Heart left ventricle (tissue), 16 donors: Measurements from ENCODE around the gene SRRM4. TPM values are rescaled to one million over a fixed set of nuclear protein-coding genes. Genes with fewer than 3 reads are reported as not detected.

Source experiments
- ATAC-seq, 4 donors: fragments of 200-7000 bp; cut with Tn5 transposase; one replicate each; pipeline ENCODE4 v1.9.1; 2020 to 2022; ENCODE audit warnings: moderate library complexity in 4 of 4, mild to moderate bottlenecking in 3 of 4, moderate number of reproducible peaks in 1 of 4
- DNase-seq, 5 donors: peaks; one replicate each; pipeline ENCODE4 v3.0.0-alpha.2; 2020
- H3K27ac ChIP-seq, 12 donors: fragments of 200-600 bp; sonication (generic) in 4 of 12; one replicate each; pipeline versions ENCODE4 v1.5.0 to v1.8.0; 2016 to 2022; ENCODE audit warnings: mild to moderate bottlenecking in 2 of 12
- H3K27me3 ChIP-seq, 9 donors: fragments of 200-600 bp; sonication (generic) in 2 of 9; one replicate each; pipeline versions ENCODE4 v1.5.1 to v1.8.0; 2016 to 2022; ENCODE audit warnings: mild to moderate bottlenecking in 3 of 9
- H3K36me3 ChIP-seq, 9 donors: fragments of 200-600 bp; sonication (generic) in 2 of 9; one replicate each; pipeline versions ENCODE4 v1.5.0 to v1.8.0; 2018 to 2022; ENCODE audit warnings: mild to moderate bottlenecking in 2 of 9
- H3K4me1 ChIP-seq, 12 donors: fragments of 200-600 bp; sonication (generic) in 4 of 12; one replicate each; pipeline versions ENCODE4 v1.5.0 to v1.8.0; 2016 to 2022; ENCODE audit warnings: mild to moderate bottlenecking in 3 of 12
- H3K4me3 ChIP-seq, 12 donors: fragments of 200-600 bp; sonication (generic) in 4 of 12; one replicate each; pipeline versions ENCODE4 v1.5.0 to v1.8.0; 2017 to 2022; ENCODE audit warnings: mild to moderate bottlenecking in 9 of 12, moderate library complexity in 4 of 12
- H3K9me3 ChIP-seq, 12 donors: fragments of 200-600 bp; sonication (generic) in 4 of 12; one replicate each; pipeline versions ENCODE4 v1.5.0 to v1.8.0; 2016 to 2022; ENCODE audit warnings: mild to moderate bottlenecking in 1 of 12
- CTCF ChIP-seq, 12 donors: fragments of 200-600 bp; sonication (generic) in 4 of 12; IDR thresholded peaks; one replicate each; pipeline versions ENCODE4 v1.5.0 to v1.8.0; 2018 to 2022; ENCODE audit warnings: antibody characterized with exemption in 12 of 12, mild to moderate bottlenecking in 5 of 12
- POLR2A ChIP-seq, 2 donors: fragments of 450-650 bp; IDR thresholded peaks; one replicate each; pipeline ENCODE4 v1.6.1; 2017; ENCODE audit warnings: antibody characterized with exemption in 2 of 2, mild to moderate bottlenecking in 2 of 2, moderate library complexity in 2 of 2
- WGBS, 4 donors: extraction: QIAGEN DNeasy Blood & Tissue Kit in 2 of 4; methylation state at CpG; one replicate each; pipeline versions ENCODE4 v1.1.5 to v1.1.7; 2013 to 2018; 5-methylcytosine and 5-hydroxymethylcytosine counted together
- intact Hi-C, 10 donors: fragments of 100-400 bp; cut with DNase I; formaldehyde crosslinking; loops; one replicate each; pipeline versions ENCODE4 v1.11.1 to v1.14.2; 2022
- polyA plus RNA-seq, 2 donors: library from polyadenylated mRNA; stranded (reverse); fragments of 200-250 nt; gene quantifications; one replicate each; pipeline ENCODE4 v1.2.3, GENCODE V29; 2013
- total RNA-seq, 9 donors: library from RNA; depleted of rRNA in 2 of 9; stranded (reverse); fragments of >200 nt in 2 of 9; fragmentation: NEBNext Ultra II Directional in 3 of 9; extraction: Animal tissue kit (Norgen Biotek cat#: 25700) in 3 of 9; gene quantifications; one replicate each; pipeline versions ENCODE4 v1.1.0 to v1.2.4, GENCODE V29; 2016 to 2023
- donor health status: ischemic (EF 13 %, LVEDD 7.1; RV severe dilation, severe dysfunction).
- donor health status: healthy with polysubstance abuse.
- donor health status: DM: no; HTN: yes; CAD: no.
- donor health status: DM: no; HTN: no; CAD: no.
- donor health status: ischemic (EF 25% LVEDD 6.9; RV normal size, moderate dysfunction).
- donor health status: ischemic (EF 25% LVEDD 5.7; RV mildly dilated, moderate dysfunction).
- donor health status: healthy.
- donor health status: DM: yes; HTN: yes; CAD: no.
- donor health status: ischemic (EF 35%, LVEDD 5.7; RV mildly dilated, moderate dysfunction).
- donor health status: nonischemic (EF 11% LVEDD 7.7; RV severe dilation, severe dysfunction).
- donor health status: DM: yes; HTN: yes; CAD: no.
- donor health status: PGD.
- donor health status: ischemic (EF 29% LVEDD 5.4; RV normal size, mild dysfunction).
- donor health status: nonischemic (EF 23%, LVEDD 6.1; RV moderate dilation, normal function).

The SRRM4 gene
- total and polyA plus RNA-seq, 11 donors: 0.04 to 0.57 (median 0.27) TPM; not detected in 1

- Histone ChIP-seq H3K27me3 (no peaks in the 10 kb centered on the region), H3K4me3 (no peak overlapping the region), H3K4me1 (peaks cover 0 to 35% (median 10%) of the 10 kb centered on the region in 12 donors), H3K9me3 (no peaks in the 10 kb centered on the region), H3K36me3 (peaks cover 0 to 60% (median 27%) of the 10 kb centered on the region in 9 donors), H3K27ac (peak overlapping the region in 1 of 12 donors; percentile 71)
- TF ChIP-seq POLR2A (IDR thresholded peaks at IDR 0.05) (no peak), CTCF (IDR thresholded peaks at IDR 0.05) (no peak)
- DNase-seq (no peak), ATAC-seq (no peak)
- intact Hi-C loops: no loop called here
- 90 to 97% (median 94%) methylated on average over 16 of the region's 16 CpGs for WGBS, 4 donors
These were observed 213.9 kb downstream of the SRRM4 start for GRCh38 chr12:119195256-119195655.

GRCh38 chr12:119198440-119198839 is 217.1 kb downstream of the SRRM4 start:
- no peak overlapping the region for H3K4me3 ChIP-seq
- DNase-seq: no peak
- peaks cover 0 to 22% (median 6%) of the 10 kb centered on the region in 12 donors for H3K4me1 ChIP-seq
- WGBS, 4 donors: 97 to 100% (median 97%) methylated on average over 2 of the region's 2 CpGs
- peak in 1 of 4 donors; percentile 5 for ATAC-seq
- intact Hi-C loops: no loop called here
- H3K36me3 ChIP-seq: peaks cover 0 to 33% (median 18%) of the 10 kb centered on the region in 9 donors
- H3K9me3 ChIP-seq: no peaks in the 10 kb centered on the region
- H3K27ac ChIP-seq: peak overlapping the region in 6 of 12 donors; percentile 8 to 71 (median 28)
- TF ChIP-seq POLR2A (IDR thresholded peaks at IDR 0.05) (no peak), CTCF (IDR thresholded peaks at IDR 0.05) (no peak)
- H3K27me3 ChIP-seq: no peaks in the 10 kb centered on the region

- no peak for TF ChIP-seq CTCF (IDR thresholded peaks at IDR 0.05)
- TF ChIP-seq POLR2A (IDR thresholded peaks at IDR 0.05): no peak
- Histone ChIP-seq H3K9me3 (no peaks in the 10 kb centered on the region), H3K27me3 (no peaks in the 10 kb centered on the region), H3K36me3 (peaks cover 0 to 12% (median 2%) of the 10 kb centered on the region in 9 donors), H3K4me1 (peaks cover 0 to 34% (median 22%) of the 10 kb centered on the region in 12 donors), H3K4me3 (no peak overlapping the region), H3K27ac (peak overlapping the region in 1 of 12 donors; percentile 19)
- ATAC-seq (no peak), DNase-seq (no peak)
- intact Hi-C loops: loop anchor here in 3 of 10 donors (10.0 kb wide), 3 partner anchors 86 to 214 kb away; no protein-coding TSS in a partner anchor
- WGBS, 4 donors: 81 to 90% (median 85%) methylated on average over 4 of the region's 4 CpGs
These were observed 219.3 kb downstream of the SRRM4 start for GRCh38 chr12:119200601-119201000.

- intact Hi-C loops: loop anchor here in 3 of 10 donors (10.0 kb wide), 3 partner anchors 87 to 213 kb away; no protein-coding TSS in a partner anchor
- WGBS, 4 donors: 77 to 85% (median 83%) methylated on average over 8 to 9 of the region's 9 CpGs
- no peaks in the 10 kb centered on the region for H3K9me3 ChIP-seq
- DNase-seq: no peak
- TF ChIP-seq POLR2A (IDR thresholded peaks at IDR 0.05) (no peak), CTCF (IDR thresholded peaks at IDR 0.05) (no peak)
- no peaks in the 10 kb centered on the region for H3K36me3 ChIP-seq
- peak overlapping the region in 1 of 12 donors; percentile 78 for H3K27ac ChIP-seq
- H3K27me3 ChIP-seq: no peaks in the 10 kb centered on the region
- no peak overlapping the region for H3K4me3 ChIP-seq
- peaks cover 0 to 39% (median 23%) of the 10 kb centered on the region in 12 donors for H3K4me1 ChIP-seq
- ATAC-seq: no peak
These were observed 220.6 kb downstream of the SRRM4 start for GRCh38 chr12:119201789-119202543.
